NCI-H2227 treated with DMSO at 0.1 percent for 48 hours (cell line): ENCODE measurements around the gene FAM131A.
A peak's percentile ranks its signal among the peaks of the same experiment; 100 is the strongest.
"Not testable (repeated sequence)": the region's sequence is repeated elsewhere in the genome, so short reads cannot be mapped to it uniquely, and the experiment has no call there.

Experiments
- DNase-seq: peaks from one replicate; lab custom pipeline; 2025; lab: John Stamatoyannopoulos, UW

FAM131A gene

GRCh38 chr3:184317201-184317600 is 20.2 kb upstream of the FAM131A start:
- DNase-seq: no peak

- DNase-seq: no peak
These were observed 17.3 kb upstream of the FAM131A start for GRCh38 chr3:184320104-184320445.

GRCh38 chr3:184321666-184322065 is 15.7 kb upstream of the FAM131A start:
- no peak for DNase-seq

- DNase-seq: no peak
These were observed 14.5 kb upstream of the FAM131A start for GRCh38 chr3:184322731-184323487.

- DNase-seq: no peak
These were observed 13.7 kb upstream of the FAM131A start for GRCh38 chr3:184323696-184324095.

GRCh38 chr3:184325269-184325668 is 12.1 kb upstream of the FAM131A start:
- no peak for DNase-seq

- no peak for DNase-seq
These were observed 11.6 kb upstream of the FAM131A start for GRCh38 chr3:184325715-184326369.

GRCh38 chr3:184327171-184327570 is 10.2 kb upstream of the FAM131A start:
- no peak for DNase-seq

GRCh38 chr3:184328516-184328915 is 8.9 kb upstream of the FAM131A start:
- no peak for DNase-seq

- no peak for DNase-seq
These were observed 4.9 kb upstream of the FAM131A start for GRCh38 chr3:184332370-184333090.

GRCh38 chr3:184333190-184333589 is 4.2 kb upstream of the FAM131A start:
- DNase-seq: no peak

GRCh38 chr3:184333700-184334099 is 3.7 kb upstream of the FAM131A start:
- no peak for DNase-seq

GRCh38 chr3:184334470-184335158 is 2.8 kb upstream of the FAM131A start:
- DNase-seq: no peak

- DNase-seq: no peak
These were observed 2.1 kb upstream of the FAM131A start for GRCh38 chr3:184335291-184335660.

GRCh38 chr3:184335661-184336546 is 1.5 kb upstream of the FAM131A start:
- peak; percentile 89 for DNase-seq

- peak; percentile 24 for DNase-seq
These were observed 627 bp upstream of the FAM131A start for GRCh38 chr3:184336547-184337398.

GRCh38 chr3:184337981-184338380 is 581 bp downstream of the FAM131A start:
- DNase-seq: no peak

- DNase-seq: peak; percentile 90
These were observed 1.1 kb downstream of the FAM131A start for GRCh38 chr3:184338511-184338945.

- DNase-seq: peak; percentile 34
These were observed 1.6 kb downstream of the FAM131A start for GRCh38 chr3:184339001-184339400.

- not testable (repeated sequence) for DNase-seq
These were observed 2.2 kb downstream of the FAM131A start for GRCh38 chr3:184339451-184340135.
